ENCODE data around the gene OR8H1. TPM values are rescaled to one million over a fixed set of nuclear protein-coding genes. Genes with fewer than 3 reads are reported as not detected.

The OR8H1 gene
- polyA plus RNA-seq, 3 donors, result not detected

- no peak for DNase-seq
- no peaks in the 10 kb centered on the region for H3K27me3 ChIP-seq (ENCODE audit: control insufficient read depth in 2 of 2, insufficient read depth in 2 of 2, low read length in 2 of 2)
- Mint-ChIP-seq H3K36me3 (no peaks in the 10 kb centered on the region), H3K4me3 (no peak overlapping the region), H3K4me1 (no peaks in the 10 kb centered on the region), H3K9me3 (peaks cover 3 to 20% (median 6%) of the 10 kb centered on the region in 7 donors), H3K27ac (no peak overlapping the region), H3K27me3 (ENCODE audit: low read depth in 3 of 3) (no peaks in the 10 kb centered on the region)
- H3K36me3 ChIP-seq (replicated peaks in 1 of 2; ENCODE audit: control insufficient read depth in 1 of 2, insufficient read depth in 2 of 2, low read length in 2 of 2), result no peaks in the 10 kb centered on the region
- TF ChIP-seq, protein P1, sequence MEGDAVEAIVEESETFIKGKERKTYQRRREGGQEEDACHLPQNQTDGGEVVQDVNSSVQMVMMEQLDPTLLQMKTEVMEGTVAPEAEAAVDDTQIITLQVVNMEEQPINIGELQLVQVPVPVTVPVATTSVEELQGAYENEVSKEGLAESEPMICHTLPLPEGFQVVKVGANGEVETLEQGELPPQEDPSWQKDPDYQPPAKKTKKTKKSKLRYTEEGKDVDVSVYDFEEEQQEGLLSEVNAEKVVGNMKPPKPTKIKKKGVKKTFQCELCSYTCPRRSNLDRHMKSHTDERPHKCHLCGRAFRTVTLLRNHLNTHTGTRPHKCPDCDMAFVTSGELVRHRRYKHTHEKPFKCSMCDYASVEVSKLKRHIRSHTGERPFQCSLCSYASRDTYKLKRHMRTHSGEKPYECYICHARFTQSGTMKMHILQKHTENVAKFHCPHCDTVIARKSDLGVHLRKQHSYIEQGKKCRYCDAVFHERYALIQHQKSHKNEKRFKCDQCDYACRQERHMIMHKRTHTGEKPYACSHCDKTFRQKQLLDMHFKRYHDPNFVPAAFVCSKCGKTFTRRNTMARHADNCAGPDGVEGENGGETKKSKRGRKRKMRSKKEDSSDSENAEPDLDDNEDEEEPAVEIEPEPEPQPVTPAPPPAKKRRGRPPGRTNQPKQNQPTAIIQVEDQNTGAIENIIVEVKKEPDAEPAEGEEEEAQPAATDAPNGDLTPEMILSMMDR (IDR thresholded peaks at IDR 0.05), result no peak
- 64% methylated on average over 2 of the region's 3 CpGs for WGBS (ENCODE audit: insufficient coverage)
- peaks cover 37 to 44% of the 10 kb centered on the region in 2 donors for H3K9me3 ChIP-seq (replicated peaks in 1 of 2; ENCODE audit: control insufficient read depth in 1 of 2, insufficient read depth in 1 of 2, low read length in 2 of 2)
- intact Hi-C loops (cut with micrococcal nuclease), result no loop called here
- H3K4me2 ChIP-seq (replicated peaks; ENCODE audit: extremely low read depth, low read length, poor library complexity, severe bottlenecking), result no peak overlapping the region
- no peak overlapping the region for H3K9ac ChIP-seq (ENCODE audit: insufficient read depth, low read length, poor library complexity, severe bottlenecking)
- H3K27ac ChIP-seq (ENCODE audit: low read depth in 1 of 2, low read length in 2 of 2), result no peak overlapping the region
- H3K79me2 ChIP-seq (ENCODE audit: insufficient read depth, low read length), result no peaks in the 10 kb centered on the region
- H2AFZ ChIP-seq (ENCODE audit: insufficient read depth, low read depth, low read length, poor library complexity, severe bottlenecking), result no peak overlapping the region
- H3K4me3 ChIP-seq (replicated peaks in 1 of 3; ENCODE audit: low read depth in 2 of 3, low read length in 3 of 3), result no peak overlapping the region
- no peaks in the 10 kb centered on the region for H3K4me1 ChIP-seq (ENCODE audit: control insufficient read depth in 1 of 2, insufficient read depth in 2 of 2, low read length in 2 of 2)
- no peaks in the 10 kb centered on the region for H4K20me1 ChIP-seq (ENCODE audit: insufficient read depth, low read length)
Measured at GRCh38 chr11:56333156-56333555, 41.1 kb upstream of the OR8H1 start.

GRCh38 chr11:56331861-56332491 is 39.9 kb upstream of the OR8H1 start:
- Histone ChIP-seq H3K4me2 (replicated peaks; ENCODE audit: extremely low read depth, low read length, poor library complexity, severe bottlenecking) (no peak overlapping the region), H3K9me3 (replicated peaks in 1 of 2; ENCODE audit: control insufficient read depth in 1 of 2, insufficient read depth in 1 of 2, low read length in 2 of 2) (peaks cover 35 to 36% of the 10 kb centered on the region in 2 donors), H3K36me3 (replicated peaks in 1 of 2; ENCODE audit: control insufficient read depth in 1 of 2, insufficient read depth in 2 of 2, low read length in 2 of 2) (no peaks in the 10 kb centered on the region), H3K79me2 (ENCODE audit: insufficient read depth, low read length) (no peaks in the 10 kb centered on the region), H3K9ac (ENCODE audit: insufficient read depth, low read length, poor library complexity, severe bottlenecking) (no peak overlapping the region), H2AFZ (ENCODE audit: insufficient read depth, low read depth, low read length, poor library complexity, severe bottlenecking) (no peak overlapping the region), H4K20me1 (ENCODE audit: insufficient read depth, low read length) (no peaks in the 10 kb centered on the region), H3K27ac (ENCODE audit: low read depth in 1 of 2, low read length in 2 of 2) (no peak overlapping the region), H3K4me1 (ENCODE audit: control insufficient read depth in 1 of 2, insufficient read depth in 2 of 2, low read length in 2 of 2) (no peaks in the 10 kb centered on the region), H3K27me3 (ENCODE audit: control insufficient read depth in 2 of 2, insufficient read depth in 2 of 2, low read length in 2 of 2) (no peaks in the 10 kb centered on the region), H3K4me3 (replicated peaks in 1 of 3; ENCODE audit: low read depth in 2 of 3, low read length in 3 of 3) (no peak overlapping the region)
- 87% methylated on average over 33 of the region's 34 CpGs for WGBS (ENCODE audit: insufficient coverage)
- TF ChIP-seq, protein P1 (IDR thresholded peaks at IDR 0.05), result no peak
- H3K4me3 Mint-ChIP-seq, result no peak overlapping the region
- H3K36me3 Mint-ChIP-seq, result no peaks in the 10 kb centered on the region
- H3K27me3 Mint-ChIP-seq (ENCODE audit: low read depth in 3 of 3), result peaks cover 0 to 2% (median 0%) of the 10 kb centered on the region in 3 donors
- intact Hi-C loops (cut with micrococcal nuclease), result no loop called here
- no peaks in the 10 kb centered on the region for H3K4me1 Mint-ChIP-seq
- H3K27ac Mint-ChIP-seq, result no peak overlapping the region
- H3K9me3 Mint-ChIP-seq, result peaks cover 3 to 15% (median 4%) of the 10 kb centered on the region in 7 donors
- no peak for DNase-seq

All from CD14-positive monocyte (primary cell).